Posterior vena cava (tissue), 2 donors: ENCODE data around the gene PHF2. TPM values are rescaled to one million over a fixed set of nuclear protein-coding genes. Genes with fewer than 3 reads are reported as not detected.

Experiments used
- DNase-seq: peaks from one replicate; pipeline ENCODE4 v3.0.0-alpha.2; 2020; ENCODE audit warnings: low spot score
- intact Hi-C, 2 donors: fragments of 100-400 bp; cut with DNase I; formaldehyde crosslinking; loops; one replicate each; pipeline versions ENCODE4 v1.14.1 to v1.14.2; 2022 to 2023
- total RNA-seq, 2 donors: library from RNA; stranded (reverse); fragmentation: NEBNext Ultra II Directional; extraction: Animal tissue kit (Norgen Biotek cat#: 25700); gene quantifications; one replicate each; pipeline ENCODE4 v1.2.1, GENCODE V29; 2021
- donor health status: DM: yes; HTN: yes; CAD: no.
- donor health status: DM: yes; HTN: yes; CAD: no.

PHF2 gene
- total RNA-seq, 2 donors from 2014 or later: 26.1 to 27.9 TPM

- intact Hi-C loops: no loop called here
- peak; percentile 66 for DNase-seq
Observed at GRCh38 chr9:93595861-93596365, 19.5 kb downstream of the PHF2 start.

- intact Hi-C loops: no loop called here
- DNase-seq: peak; percentile 41
Observed at GRCh38 chr9:93596399-93596798, 20.0 kb downstream of the PHF2 start.

GRCh38 chr9:93597142-93597706, 20.8 kb downstream of the PHF2 start:
- intact Hi-C loops: no loop called here
- peak; percentile 48 for DNase-seq

- DNase-seq: peak; percentile 66
- intact Hi-C loops: no loop called here
Observed at GRCh38 chr9:93597871-93598646, 21.7 kb downstream of the PHF2 start.

- peak; percentile 60 for DNase-seq
- intact Hi-C loops: no loop called here
Observed at GRCh38 chr9:93598647-93599241, 22.4 kb downstream of the PHF2 start.

GRCh38 chr9:93599571-93600403, 23.4 kb downstream of the PHF2 start:
- peak; percentile 47 for DNase-seq
- intact Hi-C loops: no loop called here

- intact Hi-C loops: no loop called here
- DNase-seq: peak; percentile 66
Observed at GRCh38 chr9:93600504-93600903, 24.1 kb downstream of the PHF2 start.

- intact Hi-C loops: no loop called here
- peak; percentile 67 for DNase-seq
Observed at GRCh38 chr9:93601063-93601462, 24.7 kb downstream of the PHF2 start.

- DNase-seq: peak; percentile 45
- intact Hi-C loops: no loop called here
Observed at GRCh38 chr9:93601666-93602065, 25.3 kb downstream of the PHF2 start.

GRCh38 chr9:93603011-93603410, 26.6 kb downstream of the PHF2 start:
- intact Hi-C loops: no loop called here
- peak; percentile 66 for DNase-seq

- intact Hi-C loops: no loop called here
- DNase-seq: no peak
Observed at GRCh38 chr9:93603906-93604326, 27.5 kb downstream of the PHF2 start.

- DNase-seq: no peak
- intact Hi-C loops: no loop called here
Observed at GRCh38 chr9:93606187-93606586, 29.8 kb downstream of the PHF2 start.

GRCh38 chr9:93610206-93610605, 33.8 kb downstream of the PHF2 start:
- intact Hi-C loops: no loop called here
- DNase-seq: no peak

GRCh38 chr9:93612052-93612795, 35.8 kb downstream of the PHF2 start:
- DNase-seq: no peak
- intact Hi-C loops: no loop called here

- no peak for DNase-seq
Observed at GRCh38 chr9:93612796-93613154, 36.4 kb downstream of the PHF2 start.

GRCh38 chr9:93613174-93613573, 36.8 kb downstream of the PHF2 start:
- DNase-seq: no peak
- intact Hi-C loops: no loop called here

More at GRCh38 chr9:93612796-93613154, 36.4 kb downstream of the PHF2 start:
- intact Hi-C loops: no loop called here

- peak; percentile 46 for DNase-seq
- intact Hi-C loops: no loop called here
Observed at GRCh38 chr9:93613791-93614190, 37.4 kb downstream of the PHF2 start.

- DNase-seq: no peak
- intact Hi-C loops: no loop called here
Observed at GRCh38 chr9:93614830-93615468, 38.6 kb downstream of the PHF2 start.

- intact Hi-C loops: no loop called here
- no peak for DNase-seq
Observed at GRCh38 chr9:93616044-93616443, 39.7 kb downstream of the PHF2 start.
